ENCODE data around the gene TMEM214.

DNA sequence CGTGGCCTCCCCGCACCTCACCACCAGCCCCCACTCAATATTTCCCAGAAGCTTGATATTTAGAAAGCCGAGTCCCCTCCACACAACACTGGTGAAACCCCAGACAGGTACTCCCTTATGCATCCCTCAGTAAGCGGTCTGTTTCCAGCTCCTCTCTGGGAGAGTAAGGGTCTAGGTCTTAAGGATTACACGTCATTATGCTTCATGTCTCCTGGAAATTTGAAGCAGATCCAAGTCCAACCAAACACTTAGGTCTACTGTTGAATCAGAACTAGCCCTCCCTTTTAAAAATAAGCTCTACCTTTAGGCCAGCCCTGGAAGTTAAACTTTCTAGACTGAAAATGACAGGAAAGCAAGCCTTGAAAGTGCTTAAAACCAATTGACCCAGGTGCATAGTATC, 40.2 kb downstream of the TMEM214 start:
- TF ChIP-seq HDGF (IDR thresholded peaks at IDR 0.05; ENCODE audit: borderline replicate concordance) = no peak
- no peak for TF ChIP-seq SUZ12 (IDR thresholded peaks at IDR 0.05)
- TF ChIP-seq, protein P1, sequence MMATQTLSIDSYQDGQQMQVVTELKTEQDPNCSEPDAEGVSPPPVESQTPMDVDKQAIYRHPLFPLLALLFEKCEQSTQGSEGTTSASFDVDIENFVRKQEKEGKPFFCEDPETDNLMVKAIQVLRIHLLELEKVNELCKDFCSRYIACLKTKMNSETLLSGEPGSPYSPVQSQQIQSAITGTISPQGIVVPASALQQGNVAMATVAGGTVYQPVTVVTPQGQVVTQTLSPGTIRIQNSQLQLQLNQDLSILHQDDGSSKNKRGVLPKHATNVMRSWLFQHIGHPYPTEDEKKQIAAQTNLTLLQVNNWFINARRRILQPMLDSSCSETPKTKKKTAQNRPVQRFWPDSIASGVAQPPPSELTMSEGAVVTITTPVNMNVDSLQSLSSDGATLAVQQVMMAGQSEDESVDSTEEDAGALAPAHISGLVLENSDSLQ (IDR thresholded peaks at IDR 0.05) = no peak
- no peak for TF ChIP-seq BHLHE40 (IDR thresholded peaks at IDR 0.05; ENCODE audit: borderline replicate concordance)
- no peak for TF ChIP-seq TARDBP (IDR thresholded peaks at IDR 0.05)
- no peak for TF ChIP-seq SP1 (IDR thresholded peaks at IDR 0.05)
